Adrenal gland (tissue), 12 donors: Measurements from ENCODE around the gene HCRTR2. TPM values are rescaled to one million over a fixed set of nuclear protein-coding genes. Genes with fewer than 3 reads are reported as not detected.
"Not testable (repeated sequence)": the region's sequence is repeated elsewhere in the genome, so short reads cannot be mapped to it uniquely, and the experiment has no call there.

Experiments used
- DNase-seq, 7 donors: peaks; one replicate each; pipeline ENCODE4 v3.0.0-alpha.2; 2019 to 2020
- H3K27ac ChIP-seq, 5 donors: fragments of 200-600 bp; sonication (generic) in 4 of 5; 1 replicate in 3 of 5; 2 replicates in 2 of 5; pipeline versions ENCODE4 v1.5.1 to v1.8.0; 2016 to 2020; ENCODE audit warnings: mild to moderate bottlenecking in 1 of 5
- H3K27me3 ChIP-seq: fragments of 200-600 bp; 2 replicates; pipeline ENCODE4 v1.8.0; 2021
- H3K36me3 ChIP-seq, 2 donors: fragments of 200-600 bp; replicated peaks in 1 of 2; 1 replicate in 1 of 2; 2 replicates in 1 of 2; pipeline versions ENCODE4 v1.5.1 to v1.8.0; 2018 to 2022
- H3K4me1 ChIP-seq, 2 donors: fragments of 200-600 bp; replicated peaks in 1 of 2; 1 replicate in 1 of 2; 2 replicates in 1 of 2; pipeline versions ENCODE4 v1.5.1 to v1.8.0; 2018 to 2021
- H3K4me3 ChIP-seq, 4 donors: fragments of 200-600 bp; sonication (generic) in 3 of 4; one replicate each; pipeline ENCODE4 v1.5.1; 2016 to 2018
- H3K9me3 ChIP-seq, 3 donors: fragments of 200-600 bp; sonication (generic) in 1 of 3; replicated peaks in 1 of 3; 1 replicate in 2 of 3; 2 replicates in 1 of 3; pipeline versions ENCODE4 v1.5.1 to v1.8.0; 2016 to 2021
- CTCF ChIP-seq, 6 experiments: fragments of 450-650 bp in 4 of 6; fragments of 200-600 bp in 2 of 6; sonication (generic) in 1 of 6; IDR thresholded peaks; 1 replicate in 5 of 6; 2 replicates in 1 of 6; pipeline versions ENCODE4 v1.5.1 to v1.8.0; 2016 to 2021; ENCODE audit warnings: antibody characterized with exemption in 6 of 6, mild to moderate bottlenecking in 2 of 6, moderate library complexity in 1 of 6
- POLR2A ChIP-seq, 2 donors: fragments of 450-650 bp; IDR thresholded peaks; one replicate each; pipeline ENCODE4 v1.6.1; 2017; ENCODE audit warnings: antibody characterized with exemption in 2 of 2, mild to moderate bottlenecking in 2 of 2, moderate library complexity in 1 of 2
- WGBS, 4 donors: extraction: QIAGEN DNeasy Blood & Tissue Kit in 2 of 4; methylation state at CpG; one replicate each; pipeline versions ENCODE4 v1.1.5 to v1.1.7; 2013 to 2017; 5-methylcytosine and 5-hydroxymethylcytosine counted together
- intact Hi-C, 2 donors: fragments of 100-400 bp; cut with DNase I; formaldehyde crosslinking; loops; one replicate each; pipeline versions ENCODE4 v1.14.1 to v1.15.0; 2022 to 2023
- polyA plus RNA-seq, 3 donors: library from polyadenylated mRNA; stranded (reverse); fragments of 200-250 nt in 2 of 3; fragments of 350-450 nt in 1 of 3; fragmentation: Illumina TruSeq in 1 of 3; extraction: RNeasy Lipid Tissue Mini Kit (QIAGEN cat#74804) in 1 of 3; gene quantifications; one replicate each; pipeline ENCODE4 v1.2.3, GENCODE V29; 2013 to 2014
- total RNA-seq, 9 donors: library from RNA; depleted of rRNA in 4 of 9; stranded (reverse); fragments of >200 nt in 4 of 9; fragments of 120-200 nt in 1 of 9; fragmentation: NEBNext Ultra II Directional in 1 of 9; extraction: Animal tissue kit (Norgen Biotek cat#: 25700) in 1 of 9; gene quantifications; one replicate each; pipeline versions ENCODE4 v1.1.0 to v1.2.4, GENCODE V29; 2013 to 2023
- donor health status: healthy with polysubstance abuse.
- donor health status: Bipolar disorder and iron deficiency.
- donor health status: DM: yes; HTN: yes; CAD: no.
- donor health status: DM: no; HTN: no; CAD: no.
- donor health status: DM: no; HTN: no; CAD: no.
- donor health status: DM: yes; HTN: yes; CAD: no.

HCRTR2 gene
- total and polyA plus RNA-seq, 12 donors = 0.03 to 4.8 (median 0.41) TPM; not detected in 9

GRCh38 chr6:55137929-55138693 lies 36.2 kb upstream of the HCRTR2 start:
- intact Hi-C loops = no loop called here
- no peak overlapping the region for H3K4me3 ChIP-seq
- H3K4me1 ChIP-seq = no peaks in the 10 kb centered on the region
- H3K27me3 ChIP-seq = no peaks in the 10 kb centered on the region
- DNase-seq = no peak
- no peak overlapping the region for H3K27ac ChIP-seq
- H3K36me3 ChIP-seq = no peaks in the 10 kb centered on the region
- TF ChIP-seq POLR2A (IDR thresholded peaks at IDR 0.05) (no peak), CTCF (IDR thresholded peaks at IDR 0.05) (no peak)
- 81 to 84% (median 82%) methylated on average over 4 of the region's 4 CpGs for WGBS, 4 donors
- no peaks in the 10 kb centered on the region for H3K9me3 ChIP-seq

GRCh38 chr6:55141611-55142010 lies 32.7 kb upstream of the HCRTR2 start:
- DNase-seq = no peak
- no peaks in the 10 kb centered on the region for H3K9me3 ChIP-seq
- H3K27me3 ChIP-seq = no peaks in the 10 kb centered on the region
- H3K36me3 ChIP-seq = no peaks in the 10 kb centered on the region
- TF ChIP-seq CTCF (IDR thresholded peaks at IDR 0.05) = no peak
- no peak for TF ChIP-seq POLR2A (IDR thresholded peaks at IDR 0.05)
- intact Hi-C loops = no loop called here
- H3K4me1 ChIP-seq = no peaks in the 10 kb centered on the region
- H3K27ac ChIP-seq = no peak overlapping the region
- no peak overlapping the region for H3K4me3 ChIP-seq

GRCh38 chr6:55142610-55143009 lies 31.7 kb upstream of the HCRTR2 start:
- WGBS, 4 donors = 33 to 73% (median 56%) methylated on average over 2 of the region's 2 CpGs
- no peaks in the 10 kb centered on the region for H3K27me3 ChIP-seq

GRCh38 chr6:55153284-55153683 lies 21.0 kb upstream of the HCRTR2 start:
- Histone ChIP-seq H3K4me3 (no peak overlapping the region), H3K27ac (no peak overlapping the region), H3K4me1 (no peaks in the 10 kb centered on the region), H3K9me3 (no peaks in the 10 kb centered on the region), H3K27me3 (no peaks in the 10 kb centered on the region), H3K36me3 (no peaks in the 10 kb centered on the region)
- TF ChIP-seq CTCF (IDR thresholded peaks at IDR 0.05) (no peak), POLR2A (IDR thresholded peaks at IDR 0.05) (no peak)
- intact Hi-C loops = no loop called here
- 48 to 67% (median 54%) methylated on average over 1 of the region's 1 CpG for WGBS, 4 donors
- no peak for DNase-seq

More at GRCh38 chr6:55142610-55143009, 31.7 kb upstream of the HCRTR2 start:
- no peak for TF ChIP-seq POLR2A (IDR thresholded peaks at IDR 0.05)
- no peak for TF ChIP-seq CTCF (IDR thresholded peaks at IDR 0.05)
- no peaks in the 10 kb centered on the region for H3K36me3 ChIP-seq
- intact Hi-C loops = no loop called here
- no peak for DNase-seq
- H3K4me3 ChIP-seq = no peak overlapping the region
- no peaks in the 10 kb centered on the region for H3K4me1 ChIP-seq
- H3K27ac ChIP-seq = no peak overlapping the region
- H3K9me3 ChIP-seq = no peaks in the 10 kb centered on the region

- intact Hi-C loops, H3K4me3 ChIP-seq, H3K27me3 ChIP-seq, DNase-seq, H3K27ac ChIP-seq, H3K9me3 ChIP-seq, H3K36me3 ChIP-seq, H3K4me1 ChIP-seq: not testable (repeated sequence)
- WGBS, 4 donors = 79 to 93% (median 87%) methylated on average over 2 to 9 of the region's 9 CpGs
These were observed 15.5 kb upstream of the HCRTR2 start for GRCh38 chr6:55158784-55159183.
